HepG2 (cell line): ENCODE measurements around the gene ATF1. TPM values are rescaled to one million over a fixed set of nuclear protein-coding genes. Genes with fewer than 3 reads are reported as not detected.

Source experiments
- ARID2 ChIP-seq: sonication (generic); formaldehyde crosslinking; IDR thresholded peaks from 2 replicates; pipeline ENCODE4 v1.8.1; 2022; ENCODE audit warnings: mild to moderate bottlenecking, missing genetic modification reagents, borderline replicate concordance
- ATF3 ChIP-seq: sonication (generic); formaldehyde crosslinking; IDR thresholded peaks from 2 replicates; pipeline ENCODE4 v1.4.0; 2020; ENCODE audit warnings: missing genetic modification reagents
- CEBPG ChIP-seq: IDR thresholded peaks from 2 replicates; pipeline ENCODE4 v1.6.1; 2016
- DBP ChIP-seq: sonication (generic); formaldehyde crosslinking; IDR thresholded peaks from 2 replicates; pipeline ENCODE4 v1.4.0; 2020; ENCODE audit warnings: missing genetic modification reagents; ENCODE audit errors: not compliant biosample characterization
- EEA1 ChIP-seq: sonication (generic); formaldehyde crosslinking; IDR thresholded peaks from 2 replicates; pipeline ENCODE4 v1.5.1; 2020; ENCODE audit warnings: mild to moderate bottlenecking, missing genetic modification reagents, borderline replicate concordance
- ETV5 ChIP-seq: IDR thresholded peaks from 2 replicates; pipeline ENCODE4 v1.6.1; 2018; ENCODE audit warnings: missing biosample characterization, missing genetic modification reagents, inconsistent platforms, borderline replicate concordance
- GABPA ChIP-seq, 2 experiments: IDR thresholded peaks; 2 replicates each; pipeline ENCODE4 v1.6.1; 2011 to 2016; ENCODE audit warnings: low read depth in 2 of 2, low read length in 1 of 2, missing biosample characterization in 1 of 2, missing genetic modification characterization in 1 of 2
- HMG20B ChIP-seq: conservative IDR thresholded peaks from 2 replicates; pipeline ENCODE4 v1.6.1; 2016; ENCODE audit warnings: missing genetic modification reagents, missing compliant biosample characterization
- HNF1B ChIP-seq: sonication (generic); formaldehyde crosslinking; IDR thresholded peaks from 2 replicates; pipeline ENCODE4 v1.5.1; 2020; ENCODE audit warnings: mild to moderate bottlenecking, moderate library complexity, missing genetic modification reagents
- HNRNPUL1 ChIP-seq: fragments of 200-400 bp; formaldehyde crosslinking; IDR thresholded peaks from 2 replicates; pipeline ENCODE4 v1.6.1; 2017; ENCODE audit warnings: low read depth, mild to moderate bottlenecking, low read length, moderate library complexity
- HOXA3 ChIP-seq: sonication (generic); formaldehyde crosslinking; IDR thresholded peaks from 2 replicates; pipeline ENCODE4 v1.5.0; 2020; ENCODE audit warnings: missing genetic modification reagents
- IKZF5 ChIP-seq: IDR thresholded peaks from 2 replicates; pipeline ENCODE4 v1.6.1; 2018; ENCODE audit warnings: missing genetic modification reagents, mild to moderate bottlenecking, missing compliant biosample characterization
- MAX ChIP-seq: IDR thresholded peaks from 2 replicates; pipeline ENCODE4 v1.6.1; 2012; ENCODE audit warnings: inconsistent platforms
- MEIS2 ChIP-seq: sonication (generic); formaldehyde crosslinking; IDR thresholded peaks from 2 replicates; pipeline ENCODE4 v1.9.0; 2021; ENCODE audit warnings: mild to moderate bottlenecking, missing genetic modification reagents
- MXI1 ChIP-seq: IDR thresholded peaks from 3 replicates; pipeline ENCODE4 v1.6.1; 2012; ENCODE audit warnings: low read depth, low read length, inconsistent platforms, borderline replicate concordance
- SKI ChIP-seq: fragments of 450-650 bp; IDR thresholded peaks from one replicate; pipeline ENCODE4 v1.6.1; 2018; ENCODE audit warnings: mild to moderate bottlenecking; ENCODE audit not compliant: partially characterized antibody
- SMARCE1 ChIP-seq: fragments of 450-650 bp; IDR thresholded peaks from 2 replicates; pipeline ENCODE4 v1.6.1; 2017; ENCODE audit warnings: borderline replicate concordance
- ZBTB14 ChIP-seq: sonication (generic); formaldehyde crosslinking; IDR thresholded peaks from 2 replicates; pipeline ENCODE4 v1.4.0; 2020; ENCODE audit warnings: missing genetic modification reagents
- ZNF230 ChIP-seq: sonication (generic); formaldehyde crosslinking; IDR thresholded peaks from 2 replicates; pipeline ENCODE4 v1.4.0; 2020; ENCODE audit warnings: mild to moderate bottlenecking, missing genetic modification reagents
- ZNF232 ChIP-seq: sonication (generic); formaldehyde crosslinking; IDR thresholded peaks from 2 replicates; pipeline ENCODE4 v1.4.0; 2020; ENCODE audit warnings: missing genetic modification reagents, borderline replicate concordance
- ZNF30 ChIP-seq: sonication (generic); formaldehyde crosslinking; IDR thresholded peaks from 2 replicates; pipeline ENCODE4 v1.5.0; 2020; ENCODE audit warnings: mild to moderate bottlenecking, missing genetic modification reagents
- ZNF569 ChIP-seq: sonication (generic); formaldehyde crosslinking; IDR thresholded peaks from 2 replicates; pipeline ENCODE4 v1.5.0; 2020; ENCODE audit warnings: mild to moderate bottlenecking, missing genetic modification reagents, moderate library complexity, borderline replicate concordance
- ZNF747 ChIP-seq: sonication (generic); formaldehyde crosslinking; IDR thresholded peaks from 2 replicates; pipeline ENCODE4 v1.8.1; 2023; ENCODE audit warnings: missing genetic modification reagents, mild to moderate bottlenecking, borderline replicate concordance
- polyA plus RNA-seq, 8 experiments: library from polyadenylated mRNA; depleted of rRNA in 3 of 8; stranded (reverse) in 7 of 8; unstranded in 1 of 8; fragments of >200 nt; fragmentation: Illumina TruSeq in 4 of 8; extraction: Trizol in 4 of 8; gene quantifications; 2 replicates each; pipeline versions ENCODE4 v1.2.1 to v1.2.3, GENCODE V29; 2011 to 2016; ENCODE audit warnings: low read depth in 4 of 8, missing spikeins in 1 of 8, mixed read lengths in 1 of 8; ENCODE audit not compliant: insufficient read depth in 1 of 8
- total RNA-seq, 5 experiments: library from RNA; depleted of rRNA; stranded (reverse); fragments of >200 nt; fragmentation: Illumina TruSeq; extraction: Trizol; gene quantifications; 2 replicates each; pipeline ENCODE4 v1.2.3, GENCODE V29; 2016; ENCODE audit warnings: low read depth in 1 of 5

The ATF1 gene
- total and polyA plus RNA-seq, 2 of the 13 experiments (the other 11 are each of a cell fraction or from before 2014, with no cell fraction given), result 29.3 to 52.0 TPM

GRCh38 chr12:50764286-50765094, 589 bp downstream of the ATF1 start (continued):
- no peak for TF ChIP-seq HNF1B
- no peak for TF ChIP-seq HNRNPUL1
- TF ChIP-seq ATF3 (CRISPR knock-in tag), result peak; percentile 12; the same call in 1 of the 2 replicates
- no peak for TF ChIP-seq ZNF30
- TF ChIP-seq MEIS2 (CRISPR knock-in tag), result peak; percentile 80
- peak; percentile 41; the same call in 1 of the 2 replicates for TF ChIP-seq IKZF5 (CRISPR knock-in tag)
- TF ChIP-seq ETV5 (CRISPR knock-in tag), result peak; percentile 63
- TF ChIP-seq MXI1, result no peak
- no peak for TF ChIP-seq DBP (CRISPR knock-in tag)
- peak; percentile 83 for TF ChIP-seq ZBTB14 (CRISPR knock-in tag)
- TF ChIP-seq SMARCE1, result no peak
- TF ChIP-seq ARID2 (CRISPR knock-in tag), result peak; percentile 80; the same call in 1 of the 2 replicates
- no peak for TF ChIP-seq ZNF232 (CRISPR knock-in tag)
- TF ChIP-seq ZNF569 (CRISPR knock-in tag), result no peak
- TF ChIP-seq GABPA (IDR thresholded peaks at IDR 0.05; ENCODE audit: low read depth, low read length), result peak; percentile 43
- no peak; the same call in none of the 2 replicates for TF ChIP-seq GABPA (CRISPR knock-in tag; IDR thresholded peaks at IDR 0.05; ENCODE audit: low read depth)
- no peak for TF ChIP-seq ZNF747 (CRISPR knock-in tag)
- TF ChIP-seq ZNF230 (CRISPR knock-in tag), result 0 out of 2 replicates have a peak, but pooled peaks have one; percentile 42
- TF ChIP-seq CEBPG (CRISPR knock-in tag), result no peak; the same call in 1 of the 2 replicates
- TF ChIP-seq HMG20B (CRISPR knock-in tag), result no peak
- TF ChIP-seq HOXA3 (CRISPR knock-in tag), result peak; percentile 79
- TF ChIP-seq EEA1 (CRISPR knock-in tag), result no peak
- TF ChIP-seq MAX, result no peak; the same call in 1 of the 2 replicates
- TF ChIP-seq SKI, result peak; percentile 56
